Measurements from ENCODE around the gene TKT. TPM values are rescaled to one million over a fixed set of nuclear protein-coding genes. Genes with fewer than 3 reads are reported as not detected.

Gene TKT
- total RNA-seq, 1 experiment from 2014 or later = 634 TPM

- BruUV-seq (replicated peaks) = no TSS peak
- intact Hi-C loops (cut with micrococcal nuclease) = no loop called here
- TF ChIP-seq ZFX (IDR thresholded peaks at IDR 0.05) = 0 out of 2 replicates have a peak, but pooled peaks have one; percentile 18
- peak; percentile 86 for TF ChIP-seq FOSL1 (IDR thresholded peaks at IDR 0.05; ENCODE audit: low read depth)
- no peak for TF ChIP-seq REST (IDR thresholded peaks at IDR 0.05; ENCODE audit: low read depth)
- TF ChIP-seq CEBPB (IDR thresholded peaks at IDR 0.05; ENCODE audit: low read depth) = no peak
- no peak for TF ChIP-seq ATF3 (IDR thresholded peaks at IDR 0.05)
- TF ChIP-seq JUND (IDR thresholded peaks at IDR 0.05) = peak; percentile 86
- no peak for TF ChIP-seq RAD21 (IDR thresholded peaks at IDR 0.05; ENCODE audit: low read depth)
- 0 out of 2 replicates have a peak, but pooled peaks have one; percentile 39 for TF ChIP-seq SIN3A (IDR thresholded peaks at IDR 0.05; ENCODE audit: low read depth)
- TF ChIP-seq SP1 (IDR thresholded peaks at IDR 0.05; ENCODE audit: low read depth) = peak; percentile 91
- TF ChIP-seq MAX (IDR thresholded peaks at IDR 0.05) = peak; percentile 70
- no peak for TF ChIP-seq ZBTB33 (IDR thresholded peaks at IDR 0.05; ENCODE audit: extremely low read depth, insufficient replicate concordance, low read length)
- TF ChIP-seq CTCF (IDR thresholded peaks at IDR 0.05 in 2 of 3, conservative IDR thresholded peaks at IDR 0.05 in 1 of 3; ENCODE audit: borderline replicate concordance in 1 of 3, insufficient read depth in 1 of 3, low read depth in 2 of 3, low read length in 2 of 3) = no peak
- no peak for TF ChIP-seq YY1 (IDR thresholded peaks at IDR 0.05; ENCODE audit: extremely low read depth, insufficient replicate concordance, low read depth, low read length)
- TF ChIP-seq ELF1 (IDR thresholded peaks at IDR 0.05; ENCODE audit: borderline replicate concordance, low read depth) = no peak
- TF ChIP-seq POLR2AphosphoS5 (IDR thresholded peaks at IDR 0.05; ENCODE audit: low read depth, low read length) = peak; percentile 57; the same call in 1 of the 2 replicates
- TF ChIP-seq EZH2phosphoT487 (IDR thresholded peaks at IDR 0.05; ENCODE audit: borderline replicate concordance) = no peak
- no peak for TF ChIP-seq POLR2A (IDR thresholded peaks at IDR 0.05; ENCODE audit: borderline replicate concordance, extremely low read depth, insufficient read depth, insufficient read length)
- TF ChIP-seq EZH2 (IDR thresholded peaks at IDR 0.05) = no peak
- no peak for TF ChIP-seq ZNF274 (IDR thresholded peaks at IDR 0.05; ENCODE audit: low read depth, low read length)
These were observed 17.6 kb downstream of the TKT start for GRCh38 chr3:53238051-53238850.

More at GRCh38 chr3:53238051-53238850, 17.6 kb downstream of the TKT start:
- H3K79me2 ChIP-seq (ENCODE audit: insufficient read depth, low read length) = peaks cover 96% of the 10 kb centered on the region
- ChIA-PET POLR2A (interaction anchor here (1.1 to 1.5 kb wide), 3 partner anchors 9 to 16 kb away, joined by 4 to 5 read pairs (median 4); no protein-coding TSS in a partner anchor), RAD21 (ENCODE audit: low non-redundant PET in 1 of 2, low total read pairs in 2 of 2, uncharacterized antibody in 2 of 2, unreplicated experiment in 2 of 2) (no interaction called here), CTCF (no interaction called here)
- peak overlapping the region; percentile 71 for H3K4me2 ChIP-seq (ENCODE audit: low read length)
- no peaks in the 10 kb centered on the region for H3K9me3 ChIP-seq (ENCODE audit: control insufficient read depth in 1 of 2, insufficient read depth in 1 of 2, low read depth in 1 of 2, low read length in 2 of 2)
- H3K27ac ChIP-seq (ENCODE audit: low read depth, low read length) = peak overlapping the region; percentile 82
- H3K27me3 ChIP-seq (ENCODE audit: insufficient read depth, low read length) = no peaks in the 10 kb centered on the region
- peak; percentile 60 for DNase-seq (ENCODE audit: low read depth, low spot score)
- H4K20me1 ChIP-seq (ENCODE audit: insufficient read depth) = no peaks in the 10 kb centered on the region
- H3K4me3 ChIP-seq (replicated peaks in 1 of 2; ENCODE audit: low read depth in 1 of 2, low read length in 2 of 2) = peak overlapping the region in 1 of 2 experiments; percentile 22; a peak in 1 of 4 replicates
- peaks cover 28 to 68% of the 10 kb centered on the region in 2 experiments for H3K36me3 ChIP-seq (ENCODE audit: control insufficient read depth in 1 of 2, insufficient read depth in 2 of 2, low read length in 2 of 2)
- H3K9me2 ChIP-seq (ENCODE audit: insufficient read depth) = no peaks in the 10 kb centered on the region
- no peak overlapping the region for H2AFZ ChIP-seq (ENCODE audit: low read depth, low read length, poor library complexity, severe bottlenecking)
- H3K4me1 ChIP-seq (ENCODE audit: control insufficient read depth in 1 of 2, insufficient read depth in 2 of 2, low read length in 2 of 2) = peaks cover 58 to 80% of the 10 kb centered on the region in 2 experiments
- peak overlapping the region; percentile 34 for H3K9ac ChIP-seq (ENCODE audit: low read length)
- ATAC-seq = peak; percentile 75

Measured in HCT116 (cell line).